ENCODE results near the gene LBHD1. TPM values are rescaled to one million over a fixed set of nuclear protein-coding genes. Genes with fewer than 3 reads are reported as not detected.
"Not testable (repeated sequence)": the region's sequence is repeated elsewhere in the genome, so short reads cannot be mapped to it uniquely, and the experiment has no call there.

LBHD1 gene
- total RNA-seq, 1 donor from 2014 or later: 2.1 TPM

DNA sequence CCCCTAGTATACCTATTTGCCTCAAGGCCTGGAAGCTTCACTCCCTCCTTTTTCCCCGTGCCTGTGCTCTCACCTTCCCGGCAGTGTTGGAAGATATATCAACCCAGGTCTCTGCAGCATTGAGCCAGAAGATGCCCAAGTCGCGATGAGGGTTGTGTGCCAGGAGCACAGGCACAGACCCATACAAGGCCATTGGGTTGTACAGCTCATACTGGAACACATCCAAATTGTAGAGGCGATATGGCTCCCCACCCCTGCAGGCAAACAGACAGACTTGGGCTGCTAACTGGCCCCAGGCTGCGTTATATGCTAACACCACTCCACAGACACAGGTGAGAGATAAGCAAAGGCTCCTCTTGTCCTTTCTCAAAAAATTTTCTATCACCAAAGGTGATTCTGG lies 39.6 kb downstream of the LBHD1 start:
- Histone ChIP-seq H3K4me3 (no peak overlapping the region), H3K9me3 (replicated peaks) (no peaks in the 10 kb centered on the region), H3K27ac (replicated peaks) (no peak overlapping the region), H3K36me3 (peaks cover 100% of the 10 kb centered on the region), H3K27me3 (ENCODE audit: low read depth) (no peaks in the 10 kb centered on the region), H3K4me1 (no peaks in the 10 kb centered on the region)
- TF ChIP-seq, protein P1, sequence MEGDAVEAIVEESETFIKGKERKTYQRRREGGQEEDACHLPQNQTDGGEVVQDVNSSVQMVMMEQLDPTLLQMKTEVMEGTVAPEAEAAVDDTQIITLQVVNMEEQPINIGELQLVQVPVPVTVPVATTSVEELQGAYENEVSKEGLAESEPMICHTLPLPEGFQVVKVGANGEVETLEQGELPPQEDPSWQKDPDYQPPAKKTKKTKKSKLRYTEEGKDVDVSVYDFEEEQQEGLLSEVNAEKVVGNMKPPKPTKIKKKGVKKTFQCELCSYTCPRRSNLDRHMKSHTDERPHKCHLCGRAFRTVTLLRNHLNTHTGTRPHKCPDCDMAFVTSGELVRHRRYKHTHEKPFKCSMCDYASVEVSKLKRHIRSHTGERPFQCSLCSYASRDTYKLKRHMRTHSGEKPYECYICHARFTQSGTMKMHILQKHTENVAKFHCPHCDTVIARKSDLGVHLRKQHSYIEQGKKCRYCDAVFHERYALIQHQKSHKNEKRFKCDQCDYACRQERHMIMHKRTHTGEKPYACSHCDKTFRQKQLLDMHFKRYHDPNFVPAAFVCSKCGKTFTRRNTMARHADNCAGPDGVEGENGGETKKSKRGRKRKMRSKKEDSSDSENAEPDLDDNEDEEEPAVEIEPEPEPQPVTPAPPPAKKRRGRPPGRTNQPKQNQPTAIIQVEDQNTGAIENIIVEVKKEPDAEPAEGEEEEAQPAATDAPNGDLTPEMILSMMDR (IDR thresholded peaks at IDR 0.05; ENCODE audit: borderline replicate concordance): no peak
- no peak for DNase-seq
- intact Hi-C loops (cut with micrococcal nuclease): no loop called here

DNA sequence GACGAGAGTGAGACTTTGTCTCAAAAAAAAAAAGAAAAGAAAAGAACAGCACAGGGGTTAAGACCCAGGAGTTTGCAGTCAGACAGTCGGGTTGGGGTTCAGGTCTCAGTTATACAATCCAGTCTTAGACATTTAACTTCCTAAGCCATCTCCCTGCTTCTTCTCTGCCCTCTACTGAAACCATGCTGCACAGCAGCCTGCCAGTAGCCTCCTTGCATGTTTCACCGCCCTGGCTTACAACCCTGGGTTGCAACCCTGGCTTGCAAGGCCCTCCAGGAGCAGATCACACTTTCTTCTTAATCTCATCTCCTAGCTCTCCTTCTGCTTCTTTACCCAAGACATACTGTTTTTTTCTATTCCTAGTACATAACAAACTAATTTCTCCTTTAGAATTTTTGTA lies 44.4 kb downstream of the LBHD1 start:
- H3K4me3 ChIP-seq: no peak overlapping the region
- TF ChIP-seq, protein P1 (IDR thresholded peaks at IDR 0.05; ENCODE audit: borderline replicate concordance): no peak
- no peak overlapping the region for H3K27ac ChIP-seq (replicated peaks)
- H3K4me1 ChIP-seq: peaks cover under 1% of the 10 kb centered on the region
- no peaks in the 10 kb centered on the region for H3K9me3 ChIP-seq (replicated peaks)
- intact Hi-C loops (cut with micrococcal nuclease): no loop called here
- H3K27me3 ChIP-seq (ENCODE audit: low read depth): no peaks in the 10 kb centered on the region
- no peak for DNase-seq
- peaks cover 78% of the 10 kb centered on the region for H3K36me3 ChIP-seq

DNA sequence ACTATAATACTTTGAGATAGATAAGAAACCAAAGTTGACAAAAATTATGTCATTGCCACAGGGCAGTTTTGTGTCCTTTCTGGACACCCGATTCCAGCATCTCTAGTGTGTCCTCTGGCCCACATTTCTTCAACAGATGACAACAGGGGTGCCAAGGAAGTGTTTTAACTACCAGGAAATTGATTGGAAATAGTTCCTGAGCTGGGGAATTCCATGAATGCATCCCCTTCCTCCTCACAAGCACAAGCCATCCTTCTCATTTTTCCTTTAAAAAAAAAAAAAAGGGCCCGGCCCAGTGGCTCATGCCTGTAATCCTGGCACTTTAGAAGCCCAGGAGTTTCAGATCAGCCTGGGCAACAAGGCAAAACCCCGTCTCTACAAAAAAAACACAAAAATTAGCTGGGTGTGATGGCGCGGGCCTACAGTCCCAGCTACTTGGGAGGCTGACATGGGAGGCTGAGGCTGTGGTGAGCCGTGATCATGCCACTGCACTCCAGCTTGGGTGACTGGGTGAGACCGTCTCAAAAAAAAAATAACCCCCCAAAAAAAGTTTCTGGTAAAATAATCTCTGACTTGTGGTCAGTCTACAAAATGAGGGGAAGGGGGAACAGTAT lies 49.5 kb downstream of the LBHD1 start:
- DNase-seq: no peak
- Histone ChIP-seq H3K4me1 (peaks cover 29% of the 10 kb centered on the region), H3K36me3 (peaks cover 27% of the 10 kb centered on the region), H3K27ac (replicated peaks) (peak overlapping the region; percentile 91), H3K4me3 (peak overlapping the region; percentile 83), H3K27me3 (ENCODE audit: low read depth) (no peaks in the 10 kb centered on the region), H3K9me3 (replicated peaks) (no peaks in the 10 kb centered on the region)
- TF ChIP-seq, protein P1 (IDR thresholded peaks at IDR 0.05; ENCODE audit: borderline replicate concordance): no peak
- intact Hi-C loops (cut with micrococcal nuclease): no loop called here

DNA sequence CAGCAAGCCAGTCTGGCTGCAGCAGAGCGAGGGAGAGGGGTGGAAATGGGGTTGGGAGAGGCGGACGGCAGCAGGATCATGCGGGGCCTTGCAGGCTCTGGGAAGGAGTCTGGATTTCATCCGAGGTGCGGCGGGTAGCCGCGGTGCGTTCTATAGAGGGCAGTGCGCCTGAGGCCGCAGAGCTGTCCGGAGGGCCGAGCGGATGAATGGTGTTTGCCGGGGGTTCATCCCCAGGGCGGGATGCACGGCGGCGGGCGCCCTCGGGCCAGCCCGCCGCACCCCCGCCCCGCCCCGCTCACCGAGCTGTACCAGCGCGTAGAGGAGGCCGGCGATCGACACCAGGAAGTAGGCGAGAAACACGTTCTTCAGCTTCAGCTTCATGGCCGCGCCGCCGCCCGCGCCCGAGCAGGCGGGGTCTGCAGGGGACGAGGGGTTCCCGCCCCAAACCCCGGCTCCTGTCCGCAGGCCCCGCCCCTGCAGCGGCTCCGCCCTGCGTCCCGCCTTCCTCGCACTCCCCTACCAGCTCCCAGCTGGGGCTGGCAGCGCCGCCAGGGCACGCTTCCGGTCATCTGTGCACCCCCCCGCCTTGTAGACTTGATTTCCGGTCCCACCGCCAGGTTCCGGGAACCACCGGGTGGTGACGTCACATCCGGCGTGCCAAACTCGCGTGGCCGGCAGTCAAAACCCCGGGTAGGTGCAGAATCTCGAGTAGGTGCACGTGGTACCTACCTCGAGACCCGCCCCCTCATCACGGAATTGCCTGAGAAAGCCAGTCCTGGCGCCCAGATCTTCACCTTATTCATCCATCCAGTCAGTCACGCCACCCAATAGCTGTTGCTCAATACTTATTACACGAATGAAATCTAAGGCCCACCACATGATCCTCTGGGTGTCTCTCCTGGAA lies 50.2 kb downstream of the LBHD1 start, which contains the start of gene B3GAT3:
B3GAT3 (minus strand) TSS at position 420 of the 904 bp plus-strand sequence; CDS start at position 381, 39 bp downstream.
- intact Hi-C loops (cut with micrococcal nuclease): no loop called here
- Histone ChIP-seq H3K4me3 (peak within 1 kb of the TSS; percentile 83), H3K27me3 (ENCODE audit: low read depth) (no peaks in the 10 kb centered on the region), H3K36me3 (peaks cover 28% of the 10 kb centered on the region), H3K27ac (replicated peaks) (peak within 1 kb of the TSS; percentile 91), H3K9me3 (replicated peaks) (no peaks in the 10 kb centered on the region), H3K4me1 (peaks cover 29% of the 10 kb centered on the region)
- peak; percentile 98 for DNase-seq
- TF ChIP-seq, protein P1 (IDR thresholded peaks at IDR 0.05; ENCODE audit: borderline replicate concordance): peak; percentile 25

DNA sequence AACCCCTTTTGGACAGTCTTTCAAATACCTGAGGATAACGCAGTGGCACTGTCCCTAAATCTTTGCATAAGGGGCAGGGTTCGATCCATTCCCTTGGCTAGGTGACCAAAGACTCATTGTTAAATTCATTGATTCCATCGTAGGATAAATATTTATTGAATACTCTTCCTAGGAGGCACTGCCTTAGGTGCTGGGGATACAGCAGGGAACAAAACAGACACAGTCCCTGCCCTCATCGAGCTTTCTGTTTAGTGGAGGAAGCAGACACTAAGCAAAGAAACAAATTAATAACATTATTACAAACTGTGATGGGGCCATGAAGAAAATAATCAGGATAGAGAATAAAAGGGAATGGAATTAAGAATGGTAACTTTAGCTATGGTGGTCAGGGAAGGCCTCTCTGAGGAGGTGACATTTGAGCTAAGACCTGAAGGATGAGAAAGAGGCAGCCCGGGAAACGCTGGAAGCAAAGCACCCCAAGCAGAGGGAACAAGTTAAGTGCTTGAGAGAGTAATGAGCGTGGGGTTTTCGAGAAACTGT lies 51.0 kb downstream of the LBHD1 start:
- Histone ChIP-seq H3K36me3 (peaks cover 28% of the 10 kb centered on the region), H3K27me3 (ENCODE audit: low read depth) (no peaks in the 10 kb centered on the region), H3K27ac (replicated peaks) (peak overlapping the region; percentile 91), H3K4me1 (peaks cover 29% of the 10 kb centered on the region), H3K9me3 (replicated peaks) (no peaks in the 10 kb centered on the region), H3K4me3 (peak overlapping the region; percentile 83)
- DNase-seq: no peak
- intact Hi-C loops (cut with micrococcal nuclease): no loop called here
- TF ChIP-seq, protein P1 (IDR thresholded peaks at IDR 0.05; ENCODE audit: borderline replicate concordance): no peak

DNA sequence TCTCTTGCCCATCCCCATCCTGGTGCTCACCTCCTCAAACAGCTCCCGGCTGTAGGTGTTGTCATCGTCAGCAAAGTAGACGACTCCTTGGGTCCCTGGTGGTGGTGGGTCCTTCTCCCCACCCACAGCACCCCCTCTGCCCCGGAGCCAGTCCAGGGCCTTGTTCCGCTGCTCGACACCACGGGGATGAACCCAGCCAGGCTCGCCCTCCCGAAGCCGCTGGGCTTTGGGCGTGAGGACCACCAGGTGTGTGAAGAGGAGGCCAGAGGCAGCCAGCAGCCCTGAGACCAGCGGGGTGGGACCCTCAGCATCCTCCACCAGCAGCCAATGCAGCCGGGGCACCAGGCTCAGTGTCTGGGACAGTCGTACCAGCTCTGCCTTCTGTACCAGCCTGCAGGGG lies 55.1 kb downstream of the LBHD1 start:
- H3K27me3 ChIP-seq (ENCODE audit: low read depth); DNase-seq; H3K9me3 ChIP-seq (replicated peaks); H3K4me3 ChIP-seq; H3K27ac ChIP-seq (replicated peaks); intact Hi-C loops (cut with micrococcal nuclease): not testable (repeated sequence)
- Histone ChIP-seq H3K4me1 (peaks cover 37% of the 10 kb centered on the region), H3K36me3 (peaks cover 25% of the 10 kb centered on the region)
